GM23338 (cell line): ENCODE data around the gene CNIH1. TPM values are rescaled to one million over a fixed set of nuclear protein-coding genes. Genes with fewer than 3 reads are reported as not detected.

Experiments
- ATAC-seq: fragments of 200-7000 bp; cut with Tn5 transposase; 3 replicates; pipeline ENCODE4 v1.9.1; 2020
- DNase-seq: peaks from one replicate; pipeline ENCODE4 v3.0.0-alpha.2; 2015; ENCODE audit warnings: low spot score
- H2AFZ ChIP-seq: fragments of 200-600 bp; sonication (generic); 2 replicates; pipeline ENCODE4 v1.8.0; 2016; ENCODE audit warnings: antibody characterized with exemption, mild to moderate bottlenecking, moderate library complexity
- H3F3A ChIP-seq: fragments of 200-600 bp; sonication (generic); replicated peaks from 2 replicates; pipeline ENCODE4 v1.8.0; 2017; ENCODE audit warnings: antibody characterized with exemption, mixed run types, low read depth
- H3K27ac ChIP-seq: fragments of 200-600 bp; sonication (generic); 2 replicates; pipeline ENCODE4 v1.6.1; 2016; ENCODE audit warnings: low read depth
- H3K27me3 ChIP-seq: fragments of 200-600 bp; sonication (generic); 2 replicates; pipeline ENCODE4 v1.8.0; 2016; ENCODE audit warnings: mild to moderate bottlenecking, mixed run types, moderate library complexity; ENCODE audit not compliant: insufficient read depth
- H3K36me3 ChIP-seq: fragments of 200-600 bp; sonication (generic); 2 replicates; pipeline ENCODE4 v1.8.0; 2016; ENCODE audit warnings: mild to moderate bottlenecking; ENCODE audit not compliant: insufficient read depth
- H3K4me1 ChIP-seq: fragments of 200-600 bp; sonication (generic); 2 replicates; pipeline ENCODE4 v1.8.0; 2016; ENCODE audit warnings: mild to moderate bottlenecking, moderate library complexity; ENCODE audit not compliant: insufficient read depth
- H3K4me2 ChIP-seq: fragments of 200-600 bp; sonication (generic); 2 replicates; pipeline ENCODE4 v1.7.1; 2017; ENCODE audit warnings: mixed run types
- H3K4me3 ChIP-seq: fragments of 200-600 bp; sonication (generic); 2 replicates; pipeline ENCODE4 v1.6.1; 2016; ENCODE audit warnings: mixed run types
- H3K79me2 ChIP-seq: fragments of 200-600 bp; sonication (generic); replicated peaks from 2 replicates; pipeline ENCODE4 v1.8.0; 2017; ENCODE audit warnings: mild to moderate bottlenecking; ENCODE audit not compliant: insufficient read depth
- H3K9me2 ChIP-seq: fragments of 200-600 bp; sonication (generic); 2 replicates; pipeline ENCODE4 v1.8.0; 2017; ENCODE audit not compliant: insufficient read depth
- H4K20me1 ChIP-seq: fragments of 200-600 bp; sonication (generic); replicated peaks from 2 replicates; pipeline ENCODE4 v1.8.0; 2017; ENCODE audit warnings: mild to moderate bottlenecking; ENCODE audit not compliant: insufficient read depth
- H3K27ac Mint-ChIP-seq: 2 replicates; pipeline ENCODE4 v1.8.0; 2020; ENCODE audit warnings: inconsistent platforms, mild to moderate bottlenecking, moderate library complexity, mixed read lengths
- H3K27me3 Mint-ChIP-seq: 3 replicates; pipeline ENCODE4 v1.8.0; 2022; ENCODE audit warnings: low read depth, mild to moderate bottlenecking, moderate library complexity, mixed read lengths, inconsistent platforms; ENCODE audit not compliant: insufficient read depth, poor library complexity
- H3K36me3 Mint-ChIP-seq: 3 replicates; pipeline ENCODE4 v1.8.0; 2021; ENCODE audit warnings: low read depth, mild to moderate bottlenecking, inconsistent platforms, moderate library complexity, mixed read lengths
- H3K4me1 Mint-ChIP-seq: 3 replicates; pipeline ENCODE4 v1.8.0; 2020; ENCODE audit warnings: mild to moderate bottlenecking, inconsistent platforms, mixed read lengths
- H3K4me3 Mint-ChIP-seq: 3 replicates; pipeline ENCODE4 v1.8.0; 2021; ENCODE audit warnings: moderate library complexity, mild to moderate bottlenecking, inconsistent platforms, mixed read lengths
- H3K9me3 Mint-ChIP-seq: 3 replicates; pipeline ENCODE4 v1.8.0; 2020; ENCODE audit warnings: moderate library complexity, mild to moderate bottlenecking, inconsistent platforms, mixed read lengths
- CREB1 ChIP-seq: fragments of 250-450 bp; sonication (Bioruptor Pico); IDR thresholded peaks from 2 replicates; pipeline ENCODE4 v1.5.0; 2020; ENCODE audit warnings: low read depth, mild to moderate bottlenecking, moderate library complexity
- EZH2 ChIP-seq: fragments of 200-600 bp; sonication (generic); IDR thresholded peaks from one replicate; pipeline ENCODE4 v1.8.0; 2017; ENCODE audit warnings: antibody characterized with exemption, mild to moderate bottlenecking, low read depth; ENCODE audit not compliant: unreplicated experiment
- EZH2phosphoT487 ChIP-seq: fragments of 200-600 bp; sonication (generic); IDR thresholded peaks from one replicate; pipeline ENCODE4 v1.8.1; 2018; ENCODE audit warnings: antibody characterized with exemption; ENCODE audit not compliant: unreplicated experiment
- JUNB ChIP-seq: IDR thresholded peaks from one replicate; pipeline ENCODE4 v1.6.1; 2016; ENCODE audit warnings: antibody characterized with exemption; ENCODE audit not compliant: unreplicated experiment
- POLR2AphosphoS5 ChIP-seq: IDR thresholded peaks from 2 replicates; pipeline ENCODE4 v1.6.1; 2016; ENCODE audit warnings: antibody characterized with exemption, low read depth
- STAT1 ChIP-seq: IDR thresholded peaks from one replicate; pipeline ENCODE4 v1.6.1; 2016; ENCODE audit warnings: antibody characterized with exemption; ENCODE audit not compliant: unreplicated experiment
- ZNF331 ChIP-seq: fragments of 250-450 bp; sonication (Bioruptor Pico); IDR thresholded peaks from 2 replicates; pipeline ENCODE4 v1.5.0; 2020; ENCODE audit warnings: low read depth, mild to moderate bottlenecking, moderate library complexity
- polyA plus RNA-seq: library from polyadenylated mRNA; unstranded; fragments of >200 nt; fragmentation: Nextera tagmentation; extraction: Ambion mirVana; gene quantifications from 2 replicates; pipeline ENCODE4 v1.2.1, GENCODE V29; 2016
- total RNA-seq: library from RNA; depleted of rRNA; stranded (reverse); fragments of >200 nt; shearing (Covaris generic); gene quantifications from 2 replicates; pipeline ENCODE4 v1.2.3, GENCODE V29; 2014
- TF ChIP-seq, protein P1 (sequence below), 2 experiments: fragments of 200-600 bp in 1 of 2; sonication (generic) in 1 of 2; conservative IDR thresholded peaks; 2 replicates each; pipeline versions ENCODE4 v1.5.1 to v1.6.1; 2016 to 2017; ENCODE audit warnings: antibody characterized with exemption in 2 of 2, low read depth in 2 of 2, mild to moderate bottlenecking in 2 of 2, moderate library complexity in 1 of 2
- TF ChIP-seq, protein P2 (sequence below): IDR thresholded peaks from one replicate; pipeline ENCODE4 v1.6.1; 2018; ENCODE audit warnings: antibody characterized with exemption; ENCODE audit not compliant: unreplicated experiment
- TF ChIP-seq, protein P3 (sequence below): IDR thresholded peaks from 2 replicates; pipeline ENCODE4 v1.6.1; 2016; ENCODE audit warnings: antibody characterized with exemption
- TF ChIP-seq, protein P4 (sequence below): fragments of 250-450 bp; sonication (Bioruptor Pico); IDR thresholded peaks from 2 replicates; pipeline ENCODE4 v1.5.0; 2020; ENCODE audit warnings: mild to moderate bottlenecking, moderate library complexity

The CNIH1 gene
- total and polyA plus RNA-seq, 2 experiments from 2014 or later, result 135 to 172 TPM

DNA sequence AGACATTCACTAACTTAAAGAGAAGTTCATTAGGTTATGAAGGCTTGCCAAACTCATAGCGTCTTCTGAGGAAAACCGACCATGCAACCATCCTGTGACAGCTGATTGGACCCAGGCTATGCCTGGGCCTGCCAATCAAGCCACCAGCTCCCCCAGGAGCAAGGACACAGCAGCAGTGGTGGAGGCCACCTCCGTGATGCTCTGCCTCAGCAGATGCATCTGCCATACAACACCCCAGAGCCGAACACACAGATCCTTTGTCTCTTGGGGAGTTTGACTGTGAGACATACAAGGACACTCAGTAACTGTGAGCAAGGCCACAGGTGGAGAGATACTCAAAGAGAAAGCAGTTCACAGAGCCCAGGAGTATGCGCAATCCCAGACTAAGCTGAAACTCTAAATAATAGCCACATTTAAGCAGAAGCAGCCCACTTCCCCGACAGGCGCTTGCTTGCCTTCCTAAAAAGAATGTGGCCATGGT is 10.0 kb upstream of the CNIH1 start:
- peaks cover 2% of the 10 kb centered on the region; the same call in 2 of the 3 replicates for H3K4me1 Mint-ChIP-seq
- Histone ChIP-seq H3K4me3 (no peak overlapping the region), H3K27ac (no peak overlapping the region), H3F3A (no peaks in the 10 kb centered on the region), H2AFZ (peak overlapping the region; percentile 86; the same call in 1 of the 2 replicates), H3K27me3 (no peaks in the 10 kb centered on the region), H3K4me1 (no peaks in the 10 kb centered on the region), H3K4me2 (no peak overlapping the region), H3K9me2 (0 out of 2 replicates have a peak, but pooled peaks cover 6% of the 10 kb centered on the region), H3K79me2 (no peaks in the 10 kb centered on the region), H4K20me1 (no peaks in the 10 kb centered on the region), H3K36me3 (no peaks in the 10 kb centered on the region)
- DNase-seq, result no peak
- TF ChIP-seq, protein P1, sequence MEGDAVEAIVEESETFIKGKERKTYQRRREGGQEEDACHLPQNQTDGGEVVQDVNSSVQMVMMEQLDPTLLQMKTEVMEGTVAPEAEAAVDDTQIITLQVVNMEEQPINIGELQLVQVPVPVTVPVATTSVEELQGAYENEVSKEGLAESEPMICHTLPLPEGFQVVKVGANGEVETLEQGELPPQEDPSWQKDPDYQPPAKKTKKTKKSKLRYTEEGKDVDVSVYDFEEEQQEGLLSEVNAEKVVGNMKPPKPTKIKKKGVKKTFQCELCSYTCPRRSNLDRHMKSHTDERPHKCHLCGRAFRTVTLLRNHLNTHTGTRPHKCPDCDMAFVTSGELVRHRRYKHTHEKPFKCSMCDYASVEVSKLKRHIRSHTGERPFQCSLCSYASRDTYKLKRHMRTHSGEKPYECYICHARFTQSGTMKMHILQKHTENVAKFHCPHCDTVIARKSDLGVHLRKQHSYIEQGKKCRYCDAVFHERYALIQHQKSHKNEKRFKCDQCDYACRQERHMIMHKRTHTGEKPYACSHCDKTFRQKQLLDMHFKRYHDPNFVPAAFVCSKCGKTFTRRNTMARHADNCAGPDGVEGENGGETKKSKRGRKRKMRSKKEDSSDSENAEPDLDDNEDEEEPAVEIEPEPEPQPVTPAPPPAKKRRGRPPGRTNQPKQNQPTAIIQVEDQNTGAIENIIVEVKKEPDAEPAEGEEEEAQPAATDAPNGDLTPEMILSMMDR (conservative IDR thresholded peaks at IDR 0.05; ENCODE audit: low read depth in 2 of 2), result no peak
- TF ChIP-seq STAT1 (no peak), POLR2AphosphoS5 (no peak), EZH2 (no peak), CREB1 (CRISPR knock-in tag) (no peak), EZH2phosphoT487 (no peak), JUNB (no peak), ZNF331 (CRISPR knock-in tag) (no peak)
- TF ChIP-seq, protein P2, sequence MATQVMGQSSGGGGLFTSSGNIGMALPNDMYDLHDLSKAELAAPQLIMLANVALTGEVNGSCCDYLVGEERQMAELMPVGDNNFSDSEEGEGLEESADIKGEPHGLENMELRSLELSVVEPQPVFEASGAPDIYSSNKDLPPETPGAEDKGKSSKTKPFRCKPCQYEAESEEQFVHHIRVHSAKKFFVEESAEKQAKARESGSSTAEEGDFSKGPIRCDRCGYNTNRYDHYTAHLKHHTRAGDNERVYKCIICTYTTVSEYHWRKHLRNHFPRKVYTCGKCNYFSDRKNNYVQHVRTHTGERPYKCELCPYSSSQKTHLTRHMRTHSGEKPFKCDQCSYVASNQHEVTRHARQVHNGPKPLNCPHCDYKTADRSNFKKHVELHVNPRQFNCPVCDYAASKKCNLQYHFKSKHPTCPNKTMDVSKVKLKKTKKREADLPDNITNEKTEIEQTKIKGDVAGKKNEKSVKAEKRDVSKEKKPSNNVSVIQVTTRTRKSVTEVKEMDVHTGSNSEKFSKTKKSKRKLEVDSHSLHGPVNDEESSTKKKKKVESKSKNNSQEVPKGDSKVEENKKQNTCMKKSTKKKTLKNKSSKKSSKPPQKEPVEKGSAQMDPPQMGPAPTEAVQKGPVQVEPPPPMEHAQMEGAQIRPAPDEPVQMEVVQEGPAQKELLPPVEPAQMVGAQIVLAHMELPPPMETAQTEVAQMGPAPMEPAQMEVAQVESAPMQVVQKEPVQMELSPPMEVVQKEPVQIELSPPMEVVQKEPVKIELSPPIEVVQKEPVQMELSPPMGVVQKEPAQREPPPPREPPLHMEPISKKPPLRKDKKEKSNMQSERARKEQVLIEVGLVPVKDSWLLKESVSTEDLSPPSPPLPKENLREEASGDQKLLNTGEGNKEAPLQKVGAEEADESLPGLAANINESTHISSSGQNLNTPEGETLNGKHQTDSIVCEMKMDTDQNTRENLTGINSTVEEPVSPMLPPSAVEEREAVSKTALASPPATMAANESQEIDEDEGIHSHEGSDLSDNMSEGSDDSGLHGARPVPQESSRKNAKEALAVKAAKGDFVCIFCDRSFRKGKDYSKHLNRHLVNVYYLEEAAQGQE, result no peak
- TF ChIP-seq, protein P3, sequence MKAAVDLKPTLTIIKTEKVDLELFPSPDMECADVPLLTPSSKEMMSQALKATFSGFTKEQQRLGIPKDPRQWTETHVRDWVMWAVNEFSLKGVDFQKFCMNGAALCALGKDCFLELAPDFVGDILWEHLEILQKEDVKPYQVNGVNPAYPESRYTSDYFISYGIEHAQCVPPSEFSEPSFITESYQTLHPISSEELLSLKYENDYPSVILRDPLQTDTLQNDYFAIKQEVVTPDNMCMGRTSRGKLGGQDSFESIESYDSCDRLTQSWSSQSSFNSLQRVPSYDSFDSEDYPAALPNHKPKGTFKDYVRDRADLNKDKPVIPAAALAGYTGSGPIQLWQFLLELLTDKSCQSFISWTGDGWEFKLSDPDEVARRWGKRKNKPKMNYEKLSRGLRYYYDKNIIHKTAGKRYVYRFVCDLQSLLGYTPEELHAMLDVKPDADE, result no peak
- TF ChIP-seq, protein P4, sequence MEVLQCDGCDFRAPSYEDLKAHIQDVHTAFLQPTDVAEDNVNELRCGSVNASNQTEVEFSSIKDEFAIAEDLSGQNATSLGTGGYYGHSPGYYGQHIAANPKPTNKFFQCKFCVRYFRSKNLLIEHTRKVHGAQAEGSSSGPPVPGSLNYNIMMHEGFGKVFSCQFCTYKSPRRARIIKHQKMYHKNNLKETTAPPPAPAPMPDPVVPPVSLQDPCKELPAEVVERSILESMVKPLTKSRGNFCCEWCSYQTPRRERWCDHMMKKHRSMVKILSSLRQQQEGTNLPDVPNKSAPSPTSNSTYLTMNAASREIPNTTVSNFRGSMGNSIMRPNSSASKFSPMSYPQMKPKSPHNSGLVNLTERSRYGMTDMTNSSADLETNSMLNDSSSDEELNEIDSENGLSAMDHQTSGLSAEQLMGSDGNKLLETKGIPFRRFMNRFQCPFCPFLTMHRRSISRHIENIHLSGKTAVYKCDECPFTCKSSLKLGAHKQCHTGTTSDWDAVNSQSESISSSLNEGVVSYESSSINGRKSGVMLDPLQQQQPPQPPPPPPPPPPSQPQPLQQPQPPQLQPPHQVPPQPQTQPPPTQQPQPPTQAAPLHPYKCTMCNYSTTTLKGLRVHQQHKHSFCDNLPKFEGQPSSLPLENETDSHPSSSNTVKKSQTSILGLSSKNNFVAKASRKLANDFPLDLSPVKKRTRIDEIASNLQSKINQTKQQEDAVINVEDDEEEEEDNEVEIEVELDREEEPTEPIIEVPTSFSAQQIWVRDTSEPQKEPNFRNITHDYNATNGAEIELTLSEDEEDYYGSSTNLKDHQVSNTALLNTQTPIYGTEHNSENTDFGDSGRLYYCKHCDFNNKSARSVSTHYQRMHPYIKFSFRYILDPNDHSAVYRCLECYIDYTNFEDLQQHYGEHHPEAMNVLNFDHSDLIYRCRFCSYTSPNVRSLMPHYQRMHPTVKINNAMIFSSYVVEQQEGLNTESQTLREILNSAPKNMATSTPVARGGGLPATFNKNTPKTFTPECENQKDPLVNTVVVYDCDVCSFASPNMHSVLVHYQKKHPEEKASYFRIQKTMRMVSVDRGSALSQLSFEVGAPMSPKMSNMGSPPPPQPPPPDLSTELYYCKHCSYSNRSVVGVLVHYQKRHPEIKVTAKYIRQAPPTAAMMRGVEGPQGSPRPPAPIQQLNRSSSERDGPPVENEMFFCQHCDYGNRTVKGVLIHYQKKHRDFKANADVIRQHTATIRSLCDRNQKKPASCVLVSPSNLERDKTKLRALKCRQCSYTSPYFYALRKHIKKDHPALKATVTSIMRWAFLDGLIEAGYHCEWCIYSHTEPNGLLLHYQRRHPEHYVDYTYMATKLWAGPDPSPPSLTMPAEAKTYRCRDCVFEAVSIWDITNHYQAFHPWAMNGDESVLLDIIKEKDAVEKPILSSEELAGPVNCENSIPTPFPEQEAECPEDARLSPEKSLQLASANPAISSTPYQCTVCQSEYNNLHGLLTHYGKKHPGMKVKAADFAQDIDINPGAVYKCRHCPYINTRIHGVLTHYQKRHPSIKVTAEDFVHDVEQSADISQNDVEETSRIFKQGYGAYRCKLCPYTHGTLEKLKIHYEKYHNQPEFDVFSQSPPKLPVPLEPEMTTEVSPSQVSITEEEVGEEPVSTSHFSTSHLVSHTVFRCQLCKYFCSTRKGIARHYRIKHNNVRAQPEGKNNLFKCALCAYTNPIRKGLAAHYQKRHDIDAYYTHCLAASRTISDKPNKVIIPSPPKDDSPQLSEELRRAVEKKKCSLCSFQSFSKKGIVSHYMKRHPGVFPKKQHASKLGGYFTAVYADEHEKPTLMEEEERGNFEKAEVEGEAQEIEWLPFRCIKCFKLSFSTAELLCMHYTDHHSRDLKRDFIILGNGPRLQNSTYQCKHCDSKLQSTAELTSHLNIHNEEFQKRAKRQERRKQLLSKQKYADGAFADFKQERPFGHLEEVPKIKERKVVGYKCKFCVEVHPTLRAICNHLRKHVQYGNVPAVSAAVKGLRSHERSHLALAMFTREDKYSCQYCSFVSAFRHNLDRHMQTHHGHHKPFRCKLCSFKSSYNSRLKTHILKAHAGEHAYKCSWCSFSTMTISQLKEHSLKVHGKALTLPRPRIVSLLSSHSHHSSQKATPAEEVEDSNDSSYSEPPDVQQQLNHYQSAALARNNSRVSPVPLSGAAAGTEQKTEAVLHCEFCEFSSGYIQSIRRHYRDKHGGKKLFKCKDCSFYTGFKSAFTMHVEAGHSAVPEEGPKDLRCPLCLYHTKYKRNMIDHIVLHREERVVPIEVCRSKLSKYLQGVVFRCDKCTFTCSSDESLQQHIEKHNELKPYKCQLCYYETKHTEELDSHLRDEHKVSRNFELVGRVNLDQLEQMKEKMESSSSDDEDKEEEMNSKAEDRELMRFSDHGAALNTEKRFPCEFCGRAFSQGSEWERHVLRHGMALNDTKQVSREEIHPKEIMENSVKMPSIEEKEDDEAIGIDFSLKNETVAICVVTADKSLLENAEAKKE (CRISPR knock-in tag), result no peak
- no peak overlapping the region; the same call in 1 of the 2 replicates for H3K27ac Mint-ChIP-seq
- H3K9me3 Mint-ChIP-seq, result no peaks in the 10 kb centered on the region
- ATAC-seq, result no peak
- H3K4me3 Mint-ChIP-seq, result no peak overlapping the region
- H3K36me3 Mint-ChIP-seq, result no peaks in the 10 kb centered on the region
- no peaks in the 10 kb centered on the region for H3K27me3 Mint-ChIP-seq
